GM19463 (cell line): ENCODE results near the gene PNKD.
"Not testable (repeated sequence)": the region's sequence is repeated elsewhere in the genome, so short reads cannot be mapped to it uniquely, and the experiment has no call there.

ENCODE experiments used
- ATAC-seq: cut with Tn5 transposase; IDR thresholded peaks from one replicate; pipeline ENCODE4 v1.9.1; 2021; ENCODE audit warnings: mild to moderate bottlenecking, moderate library complexity; ENCODE audit not compliant: unreplicated experiment

Gene PNKD

DNA sequence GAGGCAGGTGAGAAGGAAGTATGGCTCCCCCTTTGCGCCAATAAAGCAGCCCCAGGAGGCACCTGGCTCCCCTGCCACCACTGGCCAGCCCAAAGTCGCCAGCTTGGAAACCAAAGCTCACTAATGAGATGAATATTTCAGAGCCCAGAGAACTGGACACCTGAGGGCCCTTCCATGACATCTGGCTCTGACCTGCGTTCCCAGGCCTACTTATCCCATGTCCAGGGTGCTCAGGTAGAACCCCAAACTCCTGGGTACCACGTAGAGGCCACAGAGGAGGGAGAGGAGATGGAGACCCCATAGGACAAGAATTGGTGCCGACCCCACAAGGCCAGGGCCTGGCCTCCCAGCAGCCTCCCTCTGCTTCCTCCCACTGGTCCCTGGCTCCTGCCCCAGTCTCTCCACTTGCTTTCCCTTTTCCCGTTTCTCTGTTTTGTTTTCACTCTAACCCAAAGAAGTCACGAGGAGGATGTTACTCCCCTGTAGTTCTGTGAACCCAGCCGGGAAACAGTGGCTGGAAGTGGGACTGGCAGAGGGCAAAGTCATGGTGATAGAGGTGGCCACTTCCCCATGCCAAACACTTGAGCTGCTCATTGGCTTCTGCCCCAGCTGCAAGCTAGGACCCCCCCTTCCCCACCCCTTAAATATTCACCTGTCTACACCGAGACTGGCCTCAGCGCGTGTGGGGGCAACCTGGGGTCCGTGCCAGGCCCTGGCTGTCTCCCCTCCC is 21.2 kb downstream of the PNKD start:
- no peak for ATAC-seq

DNA sequence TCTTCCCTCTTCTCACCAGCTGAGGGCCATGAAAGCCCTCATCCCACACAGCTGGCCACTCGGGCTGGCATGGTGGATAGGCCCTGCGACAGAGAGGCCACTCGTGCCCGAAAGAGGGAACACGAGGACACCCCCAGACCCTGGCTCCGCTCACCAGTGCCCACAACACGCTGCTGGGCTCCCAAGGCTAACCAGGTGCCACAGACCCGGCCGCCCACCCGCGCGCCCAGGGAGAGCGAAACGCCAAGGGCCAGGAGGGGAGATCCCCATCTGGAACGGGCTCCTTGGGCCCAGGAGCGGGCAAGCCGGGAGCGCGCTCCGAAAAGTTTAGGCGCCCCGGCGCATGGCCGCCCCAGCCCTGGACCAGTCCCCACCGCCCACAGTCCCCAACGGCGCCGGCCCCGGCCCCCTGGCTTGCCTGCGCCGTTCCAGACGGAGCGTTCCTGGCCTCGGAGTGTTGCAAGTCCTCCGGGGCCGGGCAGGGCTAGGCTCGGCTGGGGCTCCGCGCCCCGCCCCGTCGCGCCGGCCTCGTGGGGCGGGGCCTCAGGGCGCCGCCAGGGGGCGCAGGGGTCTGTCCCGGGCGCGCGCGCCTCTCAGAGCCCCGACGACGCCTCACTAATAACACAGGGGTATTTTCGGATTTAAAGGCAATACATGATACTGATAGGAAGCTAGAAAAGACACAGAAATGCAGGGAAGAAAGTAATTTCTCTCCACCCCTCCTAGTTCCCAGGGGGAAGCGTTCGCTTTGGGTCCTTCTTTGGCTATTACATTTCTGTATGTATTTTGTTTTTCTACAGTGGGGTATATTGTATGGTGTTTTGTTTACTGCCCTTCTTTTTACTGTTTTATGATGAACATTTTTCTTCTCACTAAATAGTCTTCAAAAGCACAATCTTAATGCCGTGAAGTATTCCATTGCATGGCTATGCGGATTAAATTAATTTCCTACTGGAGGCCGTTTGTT is 22.0 kb downstream of the PNKD start, which contains the start of gene TMBIM1:
TSS of gene TMBIM1 (minus strand) at position 456 of the 967 bp plus-strand sequence. CDS start 10,362 bp downstream, outside the sequence.
- peak; percentile 67 for ATAC-seq

DNA sequence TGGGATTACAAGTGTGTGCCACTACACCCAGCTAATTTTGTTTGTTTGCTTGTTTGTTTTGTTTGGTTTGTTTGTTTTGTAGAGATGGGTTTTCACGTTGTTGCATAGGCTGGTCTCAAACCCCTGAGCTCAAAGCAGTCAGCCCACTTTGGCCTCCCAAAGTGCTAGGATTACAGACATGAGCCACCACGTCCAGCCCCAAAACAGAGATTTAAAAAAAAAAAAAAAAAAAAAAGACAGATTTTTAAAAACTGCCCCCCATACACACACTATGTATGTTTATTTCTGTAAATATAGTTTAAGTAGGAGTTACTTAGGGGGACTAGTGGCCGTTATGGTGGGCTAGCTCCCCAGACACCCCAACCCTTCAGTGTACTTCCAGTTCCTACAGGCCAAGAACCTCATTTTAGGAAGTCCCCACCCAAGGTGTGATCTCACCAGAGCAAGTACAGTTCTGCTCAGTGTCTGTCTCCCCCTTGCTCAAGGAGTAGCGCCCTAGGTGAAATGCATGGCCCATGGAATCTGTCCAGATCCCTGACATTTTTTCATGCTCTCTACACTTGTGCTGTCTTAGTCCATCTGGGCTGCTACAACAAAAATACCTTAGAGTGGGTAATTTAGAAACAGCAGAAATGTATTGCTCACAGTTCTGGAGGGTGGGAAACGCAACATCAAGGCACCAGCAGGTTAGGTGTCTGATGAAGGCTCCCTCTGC is 23.6 kb downstream of the PNKD start:
- ATAC-seq, result no peak

DNA sequence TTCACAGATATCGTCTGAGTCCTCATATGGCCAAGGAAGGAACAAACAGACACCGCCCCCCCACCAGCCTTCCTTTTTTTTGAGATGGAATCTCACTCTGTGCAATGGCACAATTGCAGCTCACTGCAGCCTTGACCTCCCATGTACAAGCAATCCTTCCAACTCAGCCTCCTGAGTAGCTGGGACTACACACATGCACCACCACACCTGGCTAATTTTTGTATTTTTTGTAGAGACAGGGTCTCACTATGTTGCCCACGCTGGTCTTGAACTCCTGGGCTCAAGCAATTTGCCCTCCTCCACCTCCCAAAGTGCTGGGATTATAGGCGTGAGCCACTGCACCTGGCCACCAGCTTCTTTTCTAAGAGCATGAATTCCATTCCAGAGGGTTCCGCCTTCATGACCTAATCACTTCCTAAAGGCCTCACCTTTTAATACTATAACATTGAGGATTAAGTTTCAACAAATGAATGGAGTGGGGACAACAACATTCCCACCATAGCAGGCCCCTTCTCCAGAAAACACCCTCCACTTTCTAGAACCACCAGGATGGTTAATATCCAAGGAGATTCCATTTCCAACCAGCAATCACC is 24.2 kb downstream of the PNKD start:
- ATAC-seq, result no peak

DNA sequence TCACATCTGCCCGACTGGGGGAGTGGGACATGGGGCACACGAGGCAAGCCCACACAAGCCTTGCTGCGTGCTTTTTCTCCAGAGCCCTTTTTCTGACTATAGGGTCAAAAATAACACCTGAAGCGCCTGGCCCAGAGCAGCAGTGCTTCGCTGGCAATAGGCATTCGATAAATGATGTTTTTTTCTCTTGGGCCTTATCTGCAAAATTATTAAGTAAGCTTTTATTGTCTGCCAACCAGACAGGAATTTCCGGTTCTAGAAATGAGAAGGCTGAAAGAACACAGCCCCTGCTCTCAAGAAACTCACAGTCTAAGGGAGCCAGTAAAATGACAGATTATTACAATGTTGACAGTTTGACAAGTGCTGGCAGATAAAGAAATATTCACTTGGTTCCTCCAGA is 24.7 kb downstream of the PNKD start:
- ATAC-seq, result no peak

DNA sequence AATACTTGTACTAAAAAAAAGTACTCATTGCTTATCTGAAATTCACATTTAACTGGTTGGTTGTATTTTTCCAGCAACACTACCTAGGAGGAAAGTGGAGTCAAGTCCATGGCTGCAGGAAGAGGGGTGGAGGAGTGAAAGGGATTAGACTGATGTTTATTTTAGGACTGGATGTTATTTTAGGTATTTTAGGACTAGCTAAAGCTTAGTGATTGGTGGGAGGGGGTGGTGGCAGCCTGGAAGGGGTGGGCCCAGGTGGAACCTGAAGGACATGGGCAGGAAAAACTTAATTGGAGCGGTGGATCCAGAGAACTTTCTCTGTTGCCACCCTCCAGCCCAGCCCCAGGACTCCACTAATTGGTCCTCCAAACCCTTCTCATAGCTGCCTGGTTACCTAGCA is 25.9 kb downstream of the PNKD start:
- ATAC-seq, result no peak

DNA sequence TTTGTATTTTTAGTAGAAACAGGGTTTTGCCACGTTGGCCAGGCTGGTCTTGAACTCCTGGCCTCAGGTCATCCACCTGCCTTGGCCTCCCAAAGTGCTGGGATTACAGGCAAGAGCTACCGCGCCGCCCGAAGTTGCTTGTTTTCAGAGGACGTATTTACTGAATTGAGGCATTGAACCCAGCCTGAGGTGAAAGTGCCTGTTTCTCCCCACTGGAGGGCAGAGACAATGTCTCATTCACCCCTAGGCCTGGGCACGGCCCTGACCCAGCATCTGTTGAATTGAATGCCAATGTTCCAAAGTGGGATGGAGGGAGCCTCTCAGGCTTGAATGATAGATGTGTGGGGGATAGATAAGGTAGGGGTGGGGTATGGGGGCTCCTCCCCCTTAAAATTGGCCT is 26.5 kb downstream of the PNKD start:
- ATAC-seq, result no peak

DNA sequence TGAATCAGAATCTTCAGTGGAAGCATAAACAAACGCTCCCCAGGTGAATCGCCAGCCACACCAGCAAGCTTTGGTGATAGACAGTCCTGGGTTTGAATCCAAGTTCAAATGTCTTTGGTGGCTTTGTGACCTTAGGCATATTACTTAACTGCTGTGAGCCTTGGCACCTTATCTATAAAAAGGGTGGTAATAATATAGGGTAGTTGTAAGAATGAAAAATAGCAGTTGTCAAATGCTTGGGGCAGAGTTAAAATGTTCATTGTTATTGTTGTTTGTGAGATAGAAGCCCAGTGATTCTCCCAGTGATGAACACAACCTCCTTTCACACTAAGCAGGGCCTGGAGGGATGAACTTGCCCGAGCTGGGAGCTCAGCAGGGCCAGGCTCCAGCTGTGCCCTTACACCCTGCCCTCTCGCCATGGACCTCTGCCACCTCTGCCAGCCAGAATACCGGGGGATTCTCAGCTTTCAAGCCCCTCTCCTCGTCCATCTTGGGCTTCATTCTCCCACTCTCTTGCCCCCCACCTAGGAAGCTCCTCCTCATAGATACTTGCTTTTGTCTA is 28.1 kb downstream of the PNKD start:
- no peak for ATAC-seq

DNA sequence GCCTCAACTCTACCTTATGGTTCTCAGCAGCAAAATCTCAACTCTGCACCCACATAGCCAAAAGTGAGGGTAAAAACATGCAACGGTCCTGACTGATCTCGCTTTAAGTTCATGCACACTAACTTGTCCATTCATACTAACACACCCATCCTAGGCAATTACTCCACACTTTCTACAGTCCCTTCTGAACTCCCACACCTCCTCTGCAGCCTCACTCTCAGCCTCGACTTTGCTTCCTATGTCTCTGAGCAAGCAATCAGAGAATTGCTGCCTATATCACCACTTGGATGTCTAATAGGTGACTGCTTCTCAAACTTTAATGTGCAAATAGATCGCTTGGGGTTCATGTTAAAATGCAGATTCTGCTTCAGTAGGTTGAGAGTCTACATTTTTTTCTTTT is 29.8 kb downstream of the PNKD start:
- no peak for ATAC-seq

DNA sequence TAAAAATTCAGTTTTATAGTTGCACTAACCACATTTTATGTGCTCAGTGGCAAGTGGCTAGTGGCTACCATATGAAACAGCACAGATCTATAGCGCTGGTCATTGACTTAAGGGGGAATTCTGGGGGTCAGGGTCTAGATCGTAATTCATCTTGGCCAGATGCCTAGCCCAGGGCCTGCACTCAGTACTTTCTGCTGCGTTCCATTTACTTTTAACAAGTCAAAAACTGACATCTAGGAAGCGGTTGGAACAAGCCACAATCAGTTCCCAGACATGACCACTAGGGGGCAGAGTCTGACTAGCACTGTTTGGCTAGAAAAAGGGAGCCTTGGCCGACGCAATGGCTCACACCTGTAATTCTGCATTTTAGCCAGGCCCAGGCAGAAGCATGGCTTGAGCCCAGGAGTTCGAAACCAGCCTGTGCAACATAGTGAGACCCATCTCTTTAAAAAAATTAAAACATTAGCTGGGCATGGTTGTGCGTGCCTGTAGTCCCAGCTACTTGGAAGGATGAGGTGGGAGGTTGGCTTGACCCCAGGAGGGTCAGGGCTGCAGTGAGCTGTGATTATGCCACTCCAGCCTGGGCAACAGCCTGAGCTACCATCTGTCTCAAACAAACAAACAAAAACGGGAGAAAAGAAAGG is 31.0 kb downstream of the PNKD start:
- peak; percentile 76 for ATAC-seq

DNA sequence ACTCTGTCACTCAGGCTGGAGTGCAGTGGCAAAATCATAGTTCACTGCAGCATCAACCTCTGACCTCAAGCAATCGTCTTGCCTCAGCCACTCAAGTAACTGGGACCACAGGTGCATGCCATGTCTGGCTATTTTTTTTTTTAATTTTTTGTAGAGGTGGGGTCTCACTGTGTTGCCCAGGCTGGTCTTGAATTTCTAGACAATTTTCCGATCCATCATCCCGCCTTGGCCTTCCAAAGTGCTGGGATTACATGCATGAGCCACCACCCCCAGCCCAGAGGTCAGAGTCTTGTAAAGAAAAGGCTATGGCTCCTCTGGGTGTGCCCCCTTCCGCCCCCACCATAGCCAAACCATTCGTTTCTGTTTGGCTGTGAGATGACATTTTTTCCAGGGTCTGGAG is 35.1 kb downstream of the PNKD start:
- ATAC-seq, result no peak

DNA sequence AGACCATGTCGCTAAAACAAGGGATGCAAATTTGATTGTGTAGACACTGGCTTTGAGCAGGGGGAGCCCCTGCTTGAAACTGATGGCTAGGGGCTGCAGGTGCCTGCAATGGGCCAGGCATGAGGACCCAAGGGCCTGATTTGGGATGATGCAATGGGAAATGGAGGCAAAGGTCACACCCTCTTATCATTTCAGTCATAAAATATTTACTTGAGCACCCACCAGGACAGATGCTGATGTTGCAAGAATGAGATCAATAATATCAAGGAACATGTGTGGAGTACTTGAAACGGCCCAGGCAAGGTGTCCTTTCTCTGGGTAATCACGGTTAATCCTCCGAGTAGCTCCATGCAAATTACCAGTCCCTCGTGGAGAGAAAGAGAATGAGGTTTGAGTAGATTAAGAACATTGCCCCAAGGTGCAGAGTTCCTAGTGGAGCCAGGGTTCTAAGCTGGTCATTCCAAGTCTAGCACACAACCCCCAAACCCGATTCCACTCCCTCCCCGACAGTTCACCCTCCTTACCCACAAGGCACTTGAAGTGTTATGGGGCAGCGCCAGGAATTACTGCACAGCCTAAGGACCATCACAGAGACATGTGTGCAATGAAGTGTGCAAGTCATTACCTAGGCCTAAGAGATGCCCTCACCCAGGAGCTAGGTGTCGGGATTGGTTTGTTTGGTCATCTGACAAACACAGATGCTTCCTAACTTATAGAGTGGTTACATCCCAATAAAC is 36.0 kb downstream of the PNKD start:
- ATAC-seq, result no peak

DNA sequence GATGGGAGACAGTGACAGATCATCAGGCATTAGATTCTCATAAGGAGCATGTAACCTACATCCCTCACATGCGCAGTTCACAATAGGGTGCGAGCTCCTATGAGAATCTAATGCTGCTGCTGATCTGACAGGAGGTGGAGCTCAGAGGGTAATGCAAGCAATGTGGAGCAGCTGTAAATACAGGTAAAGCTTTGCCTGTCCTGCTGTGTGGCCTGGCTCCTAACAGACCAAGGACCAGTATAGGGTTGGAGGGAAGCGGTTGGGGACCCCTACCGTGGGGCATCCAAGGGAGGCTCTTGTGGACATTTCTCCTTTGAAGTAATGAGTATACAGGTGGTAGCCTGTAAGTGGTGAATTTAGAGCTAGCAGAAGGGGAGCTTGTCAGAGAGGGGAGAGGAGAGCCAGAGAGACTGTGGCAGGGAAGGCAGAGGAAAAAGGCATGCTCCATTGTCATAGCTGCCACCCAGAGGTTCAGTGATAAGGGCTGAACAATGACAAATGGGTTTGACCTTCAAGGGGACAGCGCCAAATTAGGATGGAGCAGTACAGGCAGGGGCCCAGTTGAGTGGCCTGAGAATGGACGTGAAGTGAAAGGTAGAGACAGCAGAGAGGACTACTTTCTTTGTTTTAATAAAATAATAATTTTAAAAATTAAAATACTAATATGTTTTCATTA is 37.2 kb downstream of the PNKD start:
- no peak for ATAC-seq

DNA sequence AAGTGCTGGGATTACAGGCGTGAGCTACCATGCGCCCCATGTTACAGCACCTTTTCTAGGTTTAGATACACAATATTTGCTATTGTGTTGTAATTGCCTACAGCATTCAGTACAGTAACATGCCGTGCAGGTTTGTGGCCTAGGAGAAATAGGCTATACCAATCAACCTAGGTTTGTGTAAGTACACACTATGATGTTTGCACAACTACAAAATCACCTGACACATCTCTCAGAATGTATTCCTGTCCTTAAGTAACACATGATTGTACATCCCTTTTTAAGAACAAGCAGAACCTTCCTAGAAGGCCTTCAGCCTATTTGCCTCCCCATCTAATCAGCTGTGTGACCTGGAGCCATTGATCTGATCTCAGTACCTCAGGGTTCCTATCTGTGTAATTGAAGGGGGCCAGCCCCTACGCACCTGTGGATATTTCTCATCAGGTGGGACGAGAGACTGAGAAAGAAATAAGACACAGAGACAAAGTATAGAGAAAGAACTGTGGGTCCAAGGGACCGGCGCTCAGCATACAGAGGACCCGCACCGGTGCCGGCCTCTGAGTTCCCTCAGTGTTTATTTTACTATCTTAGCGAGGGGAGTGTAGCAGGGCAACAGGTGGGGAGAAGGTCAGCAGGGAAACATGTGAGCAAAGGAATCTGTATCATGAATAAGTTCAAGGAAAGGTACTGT is 40.7 kb downstream of the PNKD start:
- no peak for ATAC-seq

DNA sequence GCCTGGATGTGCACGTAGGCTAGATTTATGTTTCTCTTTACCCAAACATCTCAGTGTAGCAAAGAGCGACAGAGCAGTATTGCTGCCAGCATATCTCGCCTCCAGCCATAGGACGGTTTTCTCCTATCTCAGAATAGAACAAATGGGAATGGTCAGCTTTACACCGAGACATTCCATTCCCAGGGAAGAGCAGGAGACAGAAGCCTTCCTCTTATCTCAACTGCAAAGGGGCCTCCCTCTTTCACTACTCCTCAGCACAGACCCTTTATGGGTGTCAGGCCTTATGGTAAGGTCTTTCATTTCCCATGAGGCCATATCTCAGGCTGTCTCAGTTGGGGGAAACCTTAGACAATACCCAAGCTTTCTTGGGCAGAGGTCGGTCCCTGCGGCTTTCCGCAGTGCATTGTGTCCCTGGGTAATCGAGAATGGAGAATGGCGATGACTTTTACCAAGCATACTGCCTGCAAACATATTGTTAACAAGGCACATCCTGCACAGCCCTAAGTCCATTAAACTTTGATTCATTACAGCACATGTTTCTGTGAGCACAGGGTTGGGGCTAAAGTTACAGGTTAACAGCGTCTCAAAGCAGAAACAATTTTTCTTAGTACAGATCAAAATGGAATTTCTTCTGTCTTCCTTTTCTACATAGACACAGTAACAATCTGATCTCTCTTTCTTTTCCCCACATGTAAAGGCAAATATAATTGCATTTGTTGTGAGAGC is 41.4 kb downstream of the PNKD start:
- not testable (repeated sequence) for ATAC-seq

DNA sequence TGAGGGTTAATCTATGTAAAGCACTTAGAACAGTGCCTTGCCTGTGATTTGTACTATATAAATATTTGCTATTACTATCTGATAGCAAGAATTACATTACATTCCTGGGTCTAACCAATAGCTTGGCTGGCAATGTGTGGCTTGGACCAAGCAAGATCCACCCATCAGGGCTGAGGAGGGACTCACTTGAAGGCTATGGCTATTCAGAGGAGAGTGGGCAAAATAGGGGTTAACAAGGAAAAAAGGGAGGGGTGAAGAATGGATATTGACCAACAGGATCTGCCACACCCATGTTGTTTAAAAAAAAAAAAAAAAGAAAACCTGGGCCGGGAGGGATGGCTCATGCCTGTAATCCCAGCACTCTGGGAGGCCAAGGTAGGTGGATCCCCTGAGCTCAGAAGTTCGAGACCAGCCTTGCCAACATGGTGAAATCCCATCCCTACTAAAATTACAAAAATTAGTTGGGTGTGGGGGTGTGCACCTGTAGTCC is 42.0 kb downstream of the PNKD start:
- ATAC-seq, result no peak

DNA sequence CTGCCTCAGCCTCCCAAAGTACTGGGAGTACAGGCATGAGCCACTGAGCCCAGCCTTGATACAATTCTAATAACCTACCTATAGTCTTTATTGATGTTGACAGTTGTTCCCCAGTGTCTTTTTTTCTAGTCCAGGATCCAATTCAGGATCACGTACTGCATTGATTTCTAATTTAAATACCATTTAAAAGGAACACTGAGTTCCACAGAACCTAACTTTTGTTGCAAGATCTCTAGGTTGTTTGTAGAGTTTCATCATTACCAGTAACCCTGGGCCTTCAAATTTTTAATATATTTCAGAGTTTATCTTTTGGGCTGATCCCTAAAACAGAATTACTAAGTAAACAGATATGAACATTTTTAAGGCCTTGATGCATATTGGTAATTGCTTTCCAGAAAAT is 43.0 kb downstream of the PNKD start:
- no peak for ATAC-seq
